GM12891 (cell line): ENCODE data around the gene RBM28.

Source experiments
- POLR2A ChIP-seq: IDR thresholded peaks from 2 replicates; pipeline ENCODE4 v1.6.1; 2011; ENCODE audit warnings: low read depth, low read length, control low read depth
- POLR2AphosphoS5 ChIP-seq: IDR thresholded peaks from 2 replicates; pipeline ENCODE4 v1.6.1; 2011; ENCODE audit warnings: low read depth, low read length, control low read depth
- SPI1 ChIP-seq: IDR thresholded peaks from 2 replicates; pipeline ENCODE4 v1.6.1; 2011; ENCODE audit warnings: low read depth, low read length, control low read depth

DNA sequence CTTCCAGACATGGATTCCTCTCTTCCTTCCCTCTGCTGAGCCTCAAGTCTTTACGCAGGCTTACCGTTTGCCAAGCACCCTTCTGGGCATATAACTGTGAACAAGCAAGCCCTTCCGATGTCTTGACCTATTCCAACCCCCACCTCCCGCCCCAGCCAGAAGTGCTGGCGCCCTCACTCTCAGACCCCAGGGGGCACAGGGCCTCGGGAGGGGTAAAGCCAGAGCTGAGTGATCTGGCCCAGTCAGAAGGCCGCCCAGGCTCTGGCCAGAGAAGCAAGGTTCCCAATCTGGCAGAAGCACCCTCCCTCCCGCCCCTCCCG is 16.6 kb upstream of the RBM28 start:
- no peak for TF ChIP-seq SPI1
- no peak for TF ChIP-seq POLR2A
- TF ChIP-seq POLR2AphosphoS5, result no peak
